Heart right ventricle (tissue), 16 donors: ENCODE results near the gene TNFAIP1. TPM values are rescaled to one million over a fixed set of nuclear protein-coding genes. Genes with fewer than 3 reads are reported as not detected.

Experiments
- ATAC-seq, 8 donors: fragments of 200-7000 bp; cut with Tn5 transposase; one replicate each; pipeline ENCODE4 v1.9.1; 2020; ENCODE audit warnings: mild to moderate bottlenecking in 8 of 8, moderate library complexity in 8 of 8, moderate number of reproducible peaks in 1 of 8
- DNase-seq, 2 donors: peaks; one replicate each; pipeline ENCODE4 v3.0.0-alpha.2; 2020
- H3K27ac ChIP-seq, 10 donors: fragments of 200-600 bp; sonication (generic) in 2 of 10; one replicate each; pipeline versions ENCODE4 v1.5.0 to v1.8.0; 2020 to 2022; ENCODE audit warnings: mild to moderate bottlenecking in 3 of 10
- H3K27me3 ChIP-seq, 7 donors: fragments of 200-600 bp; one replicate each; pipeline ENCODE4 v1.8.0; 2021 to 2022; ENCODE audit warnings: mild to moderate bottlenecking in 2 of 7
- H3K36me3 ChIP-seq, 9 donors: fragments of 200-600 bp; sonication (generic) in 1 of 9; one replicate each; pipeline versions ENCODE4 v1.5.0 to v1.8.0; 2020 to 2022; ENCODE audit warnings: mild to moderate bottlenecking in 2 of 9
- H3K4me1 ChIP-seq, 9 donors: fragments of 200-600 bp; sonication (generic) in 1 of 9; one replicate each; pipeline versions ENCODE4 v1.5.0 to v1.8.0; 2020 to 2022; ENCODE audit warnings: mild to moderate bottlenecking in 4 of 9
- H3K4me3 ChIP-seq, 10 donors: fragments of 200-600 bp; sonication (generic) in 2 of 10; one replicate each; pipeline versions ENCODE4 v1.5.0 to v1.8.0; 2020 to 2022; ENCODE audit warnings: mild to moderate bottlenecking in 7 of 10, moderate library complexity in 2 of 10
- H3K9me3 ChIP-seq, 11 donors: fragments of 200-600 bp in 10 of 11; sonication (generic) in 2 of 11; one replicate each; pipeline versions ENCODE4 v1.5.0 to v1.8.0; 2013 to 2022; ENCODE audit warnings: mild to moderate bottlenecking in 2 of 11, control low read depth in 1 of 11, moderate library complexity in 1 of 11
- WGBS, 2 donors: extraction: QIAGEN DNeasy Blood & Tissue Kit; methylation state at CpG; one replicate each; pipeline ENCODE4 v1.1.7; 2013; ENCODE audit warnings: inconsistent platforms in 1 of 2; 5-methylcytosine and 5-hydroxymethylcytosine counted together
- intact Hi-C, 10 donors: fragments of 100-400 bp; cut with DNase I; formaldehyde crosslinking; loops; one replicate each; pipeline versions ENCODE4 v1.11.1 to v1.14.2; 2022
- polyA plus RNA-seq, 2 donors: library from polyadenylated mRNA; stranded (reverse); fragments of 200-250 nt; gene quantifications; one replicate each; pipeline ENCODE4 v1.2.3, GENCODE V29; 2013
- total RNA-seq, 10 donors: library from RNA; stranded (reverse); fragmentation: NEBNext Ultra II Directional in 3 of 10; extraction: Animal tissue kit (Norgen Biotek cat#: 25700) in 3 of 10; gene quantifications; one replicate each; pipeline versions ENCODE4 v1.2.1 to v1.2.4, GENCODE V29; 2021 to 2023
- TF ChIP-seq, protein P1 (sequence below), 9 donors: fragments of 200-600 bp; sonication (generic) in 2 of 9; IDR thresholded peaks; one replicate each; pipeline versions ENCODE4 v1.5.0 to v1.8.0; 2021 to 2022; ENCODE audit warnings: antibody characterized with exemption in 9 of 9, mild to moderate bottlenecking in 5 of 9, moderate library complexity in 1 of 9
- donor health status: Arrhythmogenic right ventricular cardiomyopathy.
- donor health status: ischemic (EF 13 %, LVEDD 7.1; RV severe dilation, severe dysfunction).
- donor health status: healthy with polysubstance abuse.
- donor health status: DM: no; HTN: yes; CAD: no.
- donor health status: DM: no; HTN: no; CAD: no.
- donor health status: ischemic (EF 25% LVEDD 6.9; RV normal size, moderate dysfunction).
- donor health status: ischemic (EF 25% LVEDD 5.7; RV mildly dilated, moderate dysfunction).
- donor health status: healthy.
- donor health status: DM: yes; HTN: yes; CAD: no.
- donor health status: Ischemic cardiomyopathy.
- donor health status: ischemic (EF 35%, LVEDD 5.7; RV mildly dilated, moderate dysfunction).
- donor health status: nonischemic (EF 11% LVEDD 7.7; RV severe dilation, severe dysfunction).
- donor health status: DM: yes; HTN: yes; CAD: no.
- donor health status: PGD.
- donor health status: ischemic (EF 29% LVEDD 5.4; RV normal size, mild dysfunction).
- donor health status: nonischemic (EF 23%, LVEDD 6.1; RV moderate dilation, normal function).

TNFAIP1 gene
- total and polyA plus RNA-seq, 12 donors = 15.1 to 87.6 (median 43.2) TPM

DNA sequence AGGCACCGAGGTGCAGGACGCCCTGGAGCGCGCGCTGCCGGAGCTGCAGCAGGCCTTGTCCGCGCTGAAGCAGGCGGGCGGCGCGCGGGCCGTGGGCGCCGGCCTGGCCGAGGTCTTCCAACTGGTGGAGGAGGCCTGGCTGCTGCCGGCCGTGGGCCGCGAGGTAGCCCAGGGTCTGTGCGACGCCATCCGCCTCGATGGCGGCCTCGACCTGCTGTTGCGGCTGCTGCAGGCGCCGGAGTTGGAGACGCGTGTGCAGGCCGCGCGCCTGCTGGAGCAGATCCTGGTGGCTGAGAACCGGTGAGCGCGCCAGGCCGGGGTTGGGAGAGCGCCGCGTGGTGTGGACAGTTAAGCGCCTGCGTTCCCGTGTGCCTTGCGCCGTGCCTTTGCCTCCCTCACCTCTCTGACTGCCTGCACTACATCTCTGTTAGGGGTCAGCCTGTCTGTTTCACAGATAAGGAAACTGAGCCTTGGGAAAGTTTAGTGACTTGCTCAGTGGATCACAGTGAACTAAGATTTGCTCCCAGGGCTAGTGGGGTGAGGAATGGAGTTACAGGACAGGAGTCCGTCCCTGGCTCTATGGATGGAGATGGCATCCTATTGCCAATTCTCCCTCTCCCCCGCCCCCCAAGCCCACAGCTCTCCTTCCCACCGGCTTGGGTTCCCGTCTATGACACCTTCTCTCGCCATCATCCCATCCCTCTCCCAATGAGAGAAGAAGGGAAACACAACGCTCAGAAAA is 36.8 kb downstream of the TNFAIP1 start:
- TF ChIP-seq, protein P1, sequence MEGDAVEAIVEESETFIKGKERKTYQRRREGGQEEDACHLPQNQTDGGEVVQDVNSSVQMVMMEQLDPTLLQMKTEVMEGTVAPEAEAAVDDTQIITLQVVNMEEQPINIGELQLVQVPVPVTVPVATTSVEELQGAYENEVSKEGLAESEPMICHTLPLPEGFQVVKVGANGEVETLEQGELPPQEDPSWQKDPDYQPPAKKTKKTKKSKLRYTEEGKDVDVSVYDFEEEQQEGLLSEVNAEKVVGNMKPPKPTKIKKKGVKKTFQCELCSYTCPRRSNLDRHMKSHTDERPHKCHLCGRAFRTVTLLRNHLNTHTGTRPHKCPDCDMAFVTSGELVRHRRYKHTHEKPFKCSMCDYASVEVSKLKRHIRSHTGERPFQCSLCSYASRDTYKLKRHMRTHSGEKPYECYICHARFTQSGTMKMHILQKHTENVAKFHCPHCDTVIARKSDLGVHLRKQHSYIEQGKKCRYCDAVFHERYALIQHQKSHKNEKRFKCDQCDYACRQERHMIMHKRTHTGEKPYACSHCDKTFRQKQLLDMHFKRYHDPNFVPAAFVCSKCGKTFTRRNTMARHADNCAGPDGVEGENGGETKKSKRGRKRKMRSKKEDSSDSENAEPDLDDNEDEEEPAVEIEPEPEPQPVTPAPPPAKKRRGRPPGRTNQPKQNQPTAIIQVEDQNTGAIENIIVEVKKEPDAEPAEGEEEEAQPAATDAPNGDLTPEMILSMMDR (IDR thresholded peaks at IDR 0.05) = no peak
- Histone ChIP-seq H3K4me3 (peak overlapping the region; percentile 48 to 78 (median 66)), H3K27me3 (peaks cover 0 to 22% (median 0%) of the 10 kb centered on the region in 7 donors), H3K9me3 (no peaks in the 10 kb centered on the region), H3K36me3 (peaks cover 0 to 6% (median 0%) of the 10 kb centered on the region in 9 donors), H3K27ac (peak overlapping the region in 9 of 10 donors; percentile 61 to 85 (median 79)), H3K4me1 (peaks cover 4 to 40% (median 29%) of the 10 kb centered on the region in 9 donors)
- 9% methylated on average over 53 of the region's 53 CpGs for WGBS, 2 donors
- intact Hi-C loops = no loop called here
- ATAC-seq (peak in 3 of 8 donors; percentile 1 to 17 (median 7)), DNase-seq (no peak)

- no peaks in the 10 kb centered on the region for H3K9me3 ChIP-seq
- ATAC-seq (no peak), DNase-seq (no peak)
- peaks cover 0 to 22% (median 0%) of the 10 kb centered on the region in 7 donors for H3K27me3 ChIP-seq
- peaks cover 0 to 4% (median 0%) of the 10 kb centered on the region in 9 donors for H3K36me3 ChIP-seq
- 87 to 88% methylated on average over 6 of the region's 6 CpGs for WGBS, 2 donors
- TF ChIP-seq, protein P1 (IDR thresholded peaks at IDR 0.05) = no peak
- H3K4me1 ChIP-seq = peaks cover 4 to 40% (median 29%) of the 10 kb centered on the region in 9 donors
- H3K27ac ChIP-seq = no peak overlapping the region
- H3K4me3 ChIP-seq = peak overlapping the region in 6 of 10 donors; percentile 48 to 74 (median 67)
- intact Hi-C loops = no loop called here
Observed at GRCh38 chr17:28372945-28373274, 37.3 kb downstream of the TNFAIP1 start.

DNA sequence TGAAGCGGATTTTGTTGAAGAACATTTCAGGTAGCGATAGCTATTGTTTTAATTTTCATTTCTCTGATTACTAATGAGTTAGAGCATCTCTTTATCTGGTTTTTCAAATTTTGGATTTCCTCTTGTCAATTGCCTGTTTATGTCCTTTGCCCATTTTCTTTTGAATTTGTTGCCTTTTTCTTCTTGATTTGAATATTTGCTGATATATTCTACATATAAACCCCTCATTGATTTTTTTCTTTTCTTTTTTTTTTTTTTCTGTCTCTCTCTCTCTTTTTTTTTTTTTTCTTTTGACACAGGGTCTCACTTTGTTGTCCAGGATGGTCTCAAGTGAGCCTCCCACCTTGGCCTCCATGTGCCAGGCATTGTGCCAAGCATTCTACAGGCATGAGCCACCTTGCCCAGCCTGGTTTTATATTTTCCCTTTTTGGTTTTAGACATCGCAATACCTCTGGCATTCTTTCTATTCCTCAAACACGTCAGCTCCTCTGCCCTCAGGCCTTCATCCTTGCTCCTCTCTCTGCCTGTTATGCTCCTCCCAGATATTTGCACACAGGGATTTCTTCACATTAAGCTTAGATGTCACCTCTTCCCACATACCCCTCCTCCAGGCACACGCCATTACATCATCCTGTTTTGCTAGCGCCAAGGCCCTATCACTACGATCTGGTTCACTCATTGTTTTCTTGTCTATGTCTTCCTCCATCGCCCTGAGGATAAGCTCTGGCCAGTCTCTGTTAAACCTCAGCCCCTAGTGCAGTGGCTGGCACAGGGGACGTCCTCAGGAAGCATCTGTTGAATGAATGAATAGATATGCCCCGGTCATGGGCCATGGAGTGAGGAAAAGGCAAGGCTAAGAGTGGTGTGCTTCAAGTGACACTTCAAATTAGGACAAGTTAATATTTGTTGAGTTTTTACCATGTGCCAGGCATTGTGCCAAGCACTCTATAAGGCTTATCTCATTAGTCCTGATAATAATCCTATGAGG is 44.5 kb downstream of the TNFAIP1 start:
- Histone ChIP-seq H3K27me3 (peaks cover 0 to 12% (median 0%) of the 10 kb centered on the region in 7 donors), H3K36me3 (peaks cover 0 to 11% (median 0%) of the 10 kb centered on the region in 9 donors), H3K27ac (no peak overlapping the region), H3K9me3 (no peaks in the 10 kb centered on the region), H3K4me1 (peaks cover 0 to 23% (median 10%) of the 10 kb centered on the region in 9 donors), H3K4me3 (no peak overlapping the region)
- intact Hi-C loops = no loop called here
- TF ChIP-seq, protein P1 (IDR thresholded peaks at IDR 0.05) = no peak
- WGBS, 2 donors = 74 to 76% methylated on average over 10 of the region's 10 CpGs
- ATAC-seq (no peak), DNase-seq (no peak)
